MM.1S (cell line): ENCODE measurements around the gene TRIM44.

ENCODE experiments used
- CTCF ChIP-seq: fragments of 300-600 bp; sonication (generic); IDR thresholded peaks from 2 replicates; pipeline ENCODE4 v1.5.1; 2016; ENCODE audit warnings: antibody characterized with exemption, low read length, mixed read lengths
- EZH2phosphoT487 ChIP-seq: fragments of 300-600 bp; sonication (generic); IDR thresholded peaks from 2 replicates; pipeline ENCODE4 v1.6.1; 2018; ENCODE audit warnings: antibody characterized with exemption, low read length

DNA sequence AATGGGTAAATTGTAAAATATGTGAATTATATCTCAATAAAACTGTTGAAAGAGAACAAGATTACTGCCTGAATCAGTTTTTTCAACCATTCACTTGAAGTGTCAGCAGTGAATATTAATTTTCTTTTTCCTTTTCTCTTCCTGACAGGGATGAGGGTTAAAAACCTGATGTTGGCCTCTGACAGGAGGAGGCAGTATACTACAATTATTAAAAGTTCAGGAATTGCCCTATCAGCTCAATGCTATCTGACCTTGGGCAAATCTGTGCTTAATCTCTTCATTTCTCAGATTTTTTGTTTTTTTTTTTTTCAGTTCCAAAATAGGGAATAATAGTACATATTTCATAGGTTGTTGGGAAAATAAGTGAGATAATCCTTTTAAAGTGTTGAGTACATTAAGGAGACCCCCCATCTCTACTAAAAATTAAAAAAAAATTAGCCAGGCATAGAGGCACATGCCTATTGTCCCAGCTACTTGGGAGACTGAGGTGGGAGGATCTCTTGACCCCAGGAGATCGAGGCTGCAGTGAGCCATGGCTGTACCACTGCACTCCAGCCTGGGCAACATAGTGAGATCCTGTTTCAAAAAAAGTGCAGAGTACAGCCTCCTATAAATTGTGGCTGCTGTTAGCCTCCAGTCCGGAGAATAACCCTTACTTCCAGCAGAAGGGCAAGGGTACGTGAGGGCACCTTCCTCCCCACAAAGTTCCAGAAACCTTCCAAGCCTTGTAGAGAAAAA lies 48.8 kb downstream of the TRIM44 start:
- no peak for TF ChIP-seq CTCF
- no peak for TF ChIP-seq EZH2phosphoT487
